Measurements from ENCODE around the gene BHMT.

The BHMT gene

GRCh38 chr5:79111387-79111959, at the start of gene BHMT:
BHMT (plus strand) TSS chr5:79111809; CDS start chr5:79111886, 77 bp downstream.
- in situ Hi-C loops (cut with MboI; ENCODE audit: low sequenced_read_pairs), result no loop called here

GRCh38 chr5:79062436-79062835, 49.2 kb upstream of the BHMT start:
- in situ Hi-C loops (cut with MboI; ENCODE audit: low sequenced_read_pairs), result no loop called here

GRCh38 chr5:79069488-79070349, 41.9 kb upstream of the BHMT start, which contains the start of the genes BHMT2 and DMGDH:
BHMT2 (plus strand) TSS chr5:79069767; CDS start chr5:79069783, 16 bp downstream.
DMGDH (minus strand) TSS chr5:79069674; CDS start chr5:79069620, 54 bp downstream.
- in situ Hi-C loops (cut with MboI; ENCODE audit: low sequenced_read_pairs), result no loop called here

GRCh38 chr5:79070350-79070667, 41.3 kb upstream of the BHMT start:
- in situ Hi-C loops (cut with MboI; ENCODE audit: low sequenced_read_pairs), result no loop called here

DNA sequence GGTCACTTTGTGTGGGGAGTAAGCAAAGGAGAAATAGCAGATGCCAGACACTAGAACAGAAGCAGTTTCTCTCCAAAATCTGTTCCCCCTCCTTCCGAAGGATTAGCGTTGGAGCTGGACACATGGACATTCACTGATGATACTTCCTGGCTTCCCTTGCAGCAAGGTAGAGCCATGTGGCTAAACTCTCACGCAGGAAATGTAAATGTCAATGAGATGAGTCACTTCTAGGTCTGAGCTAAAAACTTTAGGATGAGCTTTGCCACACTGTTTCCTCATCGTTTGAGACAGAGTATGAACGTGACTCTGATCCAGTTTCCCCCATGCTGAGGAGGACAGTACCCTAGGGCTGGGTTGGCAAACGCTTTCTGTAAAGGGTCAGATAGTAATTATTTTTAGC, 37.0 kb upstream of the BHMT start:
- in situ Hi-C loops (cut with MboI; ENCODE audit: low sequenced_read_pairs), result no loop called here

GRCh38 chr5:79075646-79076426, 35.8 kb upstream of the BHMT start:
- in situ Hi-C loops (cut with MboI; ENCODE audit: low sequenced_read_pairs), result no loop called here

DNA sequence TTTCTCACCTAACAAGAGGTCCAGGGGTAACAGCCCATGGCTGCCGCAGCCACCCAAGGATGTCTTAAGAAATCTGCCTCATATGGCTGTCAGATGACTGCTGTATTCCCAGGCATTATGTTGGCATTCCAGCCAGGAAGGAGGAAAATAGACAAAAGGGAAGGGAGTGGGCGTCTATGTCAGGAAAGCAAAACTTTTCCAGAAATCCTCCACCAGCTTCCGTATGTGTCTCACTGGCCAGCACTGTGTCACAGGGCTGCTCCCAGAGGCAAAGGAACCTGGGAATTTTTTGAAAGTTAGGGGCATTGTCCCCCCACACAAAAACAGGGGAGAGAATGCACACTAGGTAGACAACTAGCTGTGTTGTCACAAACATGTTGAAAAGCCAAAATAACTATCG, 34.8 kb upstream of the BHMT start:
- in situ Hi-C loops (cut with MboI; ENCODE audit: low sequenced_read_pairs), result no loop called here

DNA sequence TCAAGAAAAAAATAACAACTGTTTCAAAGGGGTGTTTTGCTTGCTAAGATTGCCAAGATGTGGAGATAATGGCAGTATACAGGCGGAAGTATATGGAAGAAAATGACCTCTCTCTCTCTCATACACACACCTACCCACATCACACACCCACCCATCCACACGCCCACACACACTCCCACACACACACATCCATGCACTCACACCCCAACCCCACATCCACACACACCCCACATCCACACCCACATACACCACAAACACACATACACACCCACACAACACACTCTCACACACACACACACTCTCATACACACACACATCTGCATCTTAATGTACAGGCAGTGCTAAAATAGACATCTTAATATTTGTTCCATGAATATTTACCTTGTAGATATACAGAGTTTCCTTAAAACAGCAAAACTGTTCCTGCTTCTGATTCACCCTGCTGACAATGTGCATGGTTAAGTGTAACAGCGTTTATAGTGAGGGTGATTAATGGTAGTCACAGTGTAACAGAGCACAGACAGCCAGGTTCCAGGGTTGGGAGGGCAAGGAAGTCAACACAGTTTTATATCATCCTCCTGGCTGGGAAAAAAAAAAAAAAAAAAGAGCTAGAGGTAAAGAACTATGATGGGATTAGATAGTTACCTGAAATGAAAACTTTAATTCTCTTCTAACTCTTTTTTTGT, 33.8 kb upstream of the BHMT start:
- in situ Hi-C loops (cut with MboI; ENCODE audit: low sequenced_read_pairs), result no loop called here

DNA sequence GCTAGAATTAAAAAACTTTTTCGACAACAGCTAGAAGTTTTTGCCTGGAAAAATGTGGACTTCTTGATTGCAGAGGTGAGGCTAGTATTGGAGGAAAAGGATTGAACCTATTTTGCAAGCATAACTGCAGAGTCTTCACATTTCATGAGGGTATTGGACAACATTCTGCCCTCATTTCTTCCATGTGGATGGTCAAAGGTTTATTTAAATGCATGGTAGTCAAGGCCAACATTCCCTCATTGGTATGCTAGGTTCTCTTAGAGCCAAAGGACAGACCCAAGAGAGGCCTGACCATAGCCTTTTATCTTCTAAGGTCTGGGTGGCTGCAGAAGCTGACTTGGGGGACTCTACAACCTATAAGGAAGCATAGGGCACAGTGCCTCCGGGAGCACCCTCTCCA, 30.8 kb upstream of the BHMT start:
- in situ Hi-C loops (cut with MboI; ENCODE audit: low sequenced_read_pairs), result no loop called here

DNA sequence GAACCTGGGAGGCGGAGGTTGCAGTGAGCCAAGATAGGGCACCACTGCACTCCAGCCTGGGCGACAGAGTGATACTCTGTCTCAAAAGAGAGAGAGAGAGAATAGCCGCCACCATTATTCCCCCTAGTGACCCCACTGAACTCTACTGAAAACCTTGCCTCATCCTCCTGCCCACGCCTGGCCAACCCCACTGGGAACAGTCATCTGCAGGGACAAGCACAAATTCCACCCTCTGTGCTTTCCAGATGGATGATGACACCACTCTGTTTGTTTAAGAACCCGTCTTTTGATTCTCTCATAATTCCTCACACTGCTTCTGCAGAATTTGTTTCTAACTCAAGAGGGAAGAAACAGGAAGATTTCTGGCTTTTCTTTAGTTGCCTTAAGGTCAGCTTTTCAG, 29.8 kb upstream of the BHMT start:
- in situ Hi-C loops (cut with MboI; ENCODE audit: low sequenced_read_pairs), result no loop called here

- in situ Hi-C loops (cut with MboI; ENCODE audit: low sequenced_read_pairs), result no loop called here
These were observed 25.5 kb upstream of the BHMT start for GRCh38 chr5:79086116-79086515.

DNA sequence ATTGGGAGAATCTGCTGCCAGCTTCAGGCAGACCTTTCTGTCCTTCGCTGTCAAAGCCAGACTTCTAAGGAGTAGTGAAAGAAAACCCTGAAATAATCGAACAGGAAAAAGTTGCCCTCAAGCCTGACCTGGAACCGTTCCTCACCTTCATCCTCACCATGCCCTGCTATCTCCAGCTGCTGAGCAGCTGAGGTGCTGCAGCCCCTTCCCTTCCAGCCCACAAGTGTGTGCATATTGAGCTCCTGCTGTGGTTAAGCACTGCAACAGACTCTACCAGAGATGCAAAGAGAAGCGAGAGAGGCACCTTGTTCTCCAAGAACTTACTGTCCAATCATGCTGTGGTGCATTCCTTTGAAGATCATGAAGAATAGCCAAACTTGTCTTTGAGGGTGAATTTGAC, 23.1 kb upstream of the BHMT start:
- in situ Hi-C loops (cut with MboI; ENCODE audit: low sequenced_read_pairs), result no loop called here

GRCh38 chr5:79091064-79091463, 20.5 kb upstream of the BHMT start:
- in situ Hi-C loops (cut with MboI; ENCODE audit: low sequenced_read_pairs), result no loop called here

- in situ Hi-C loops (cut with MboI; ENCODE audit: low sequenced_read_pairs), result no loop called here
These were observed 17.8 kb upstream of the BHMT start for GRCh38 chr5:79093762-79094161.

DNA sequence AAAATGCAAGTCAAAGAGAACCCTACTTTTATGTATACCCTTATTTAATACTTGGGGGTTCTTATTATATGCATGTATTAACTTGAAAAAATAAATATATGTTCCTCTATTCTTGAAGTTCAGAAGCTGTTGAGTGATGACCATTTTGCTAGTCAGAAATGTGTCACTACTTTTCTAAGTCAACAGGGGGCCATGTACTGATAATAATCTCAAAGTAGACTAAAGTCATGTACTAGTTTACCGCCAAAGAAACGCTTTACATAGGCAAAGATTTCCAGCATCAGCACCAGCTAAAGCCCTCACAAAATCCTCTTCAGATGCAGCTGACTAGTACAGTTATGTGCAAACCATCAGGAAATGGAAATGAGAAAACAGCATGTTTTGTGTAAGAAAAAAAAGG, 5.7 kb upstream of the BHMT start:
- in situ Hi-C loops (cut with MboI; ENCODE audit: low sequenced_read_pairs), result no loop called here

DNA sequence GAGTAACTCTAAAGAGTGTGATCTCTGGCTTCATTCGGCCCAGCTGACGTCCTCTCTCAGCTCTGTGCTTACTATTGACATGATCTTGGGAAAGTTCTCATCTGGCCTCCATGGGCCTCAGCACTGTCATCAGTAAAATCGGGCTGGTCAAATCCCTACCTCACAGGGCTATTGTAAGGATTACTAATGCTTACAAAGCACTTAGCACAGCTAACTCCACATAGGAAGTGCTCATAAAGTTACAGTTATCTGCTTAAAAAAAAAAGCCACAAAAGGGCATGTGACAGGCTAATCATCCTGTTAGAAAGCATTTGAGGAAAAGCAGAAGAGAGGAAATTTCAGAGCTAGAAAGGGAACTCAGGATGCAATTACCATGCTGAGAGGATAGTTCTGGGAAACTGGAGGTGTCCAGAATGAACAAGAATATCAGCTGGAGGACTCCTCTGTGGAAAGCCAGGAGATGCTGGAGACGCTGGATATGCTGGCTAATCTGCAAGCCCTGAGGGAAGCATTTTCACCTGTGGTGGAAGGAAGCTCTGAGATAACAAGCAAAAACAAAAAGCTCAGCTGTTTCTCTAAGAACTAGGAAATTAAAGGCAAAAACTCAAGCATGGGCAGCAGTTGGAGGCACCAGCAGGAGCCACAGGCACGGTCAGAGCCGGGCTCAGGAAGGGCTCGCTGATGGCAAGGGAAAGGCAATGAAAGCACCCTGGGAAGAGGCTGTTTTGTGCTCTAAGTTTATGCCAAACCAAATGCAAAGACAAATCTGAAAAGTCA, 4.4 kb upstream of the BHMT start:
- in situ Hi-C loops (cut with MboI; ENCODE audit: low sequenced_read_pairs), result no loop called here

DNA sequence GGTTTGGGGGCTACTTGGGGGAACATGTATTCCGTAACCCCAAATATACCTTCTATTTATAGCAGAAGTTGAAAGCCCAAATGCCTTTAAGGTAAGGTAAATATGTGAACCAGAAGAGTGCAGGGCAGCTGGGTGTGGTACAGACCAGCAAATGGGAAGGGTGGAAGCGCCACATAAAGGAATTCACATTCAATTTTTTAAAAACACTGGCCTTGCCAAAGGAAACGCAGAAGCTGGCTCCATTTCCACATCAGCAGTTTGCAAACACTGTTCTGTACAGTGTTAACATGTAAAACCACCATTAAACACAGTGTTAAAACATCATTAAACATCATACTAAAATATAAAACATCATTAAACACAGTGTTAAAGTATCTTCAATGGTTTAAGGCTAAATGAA, 3.5 kb upstream of the BHMT start:
- in situ Hi-C loops (cut with MboI; ENCODE audit: low sequenced_read_pairs), result no loop called here

GRCh38 chr5:79108792-79109191, 2.8 kb upstream of the BHMT start:
- in situ Hi-C loops (cut with MboI; ENCODE audit: low sequenced_read_pairs), result no loop called here

DNA sequence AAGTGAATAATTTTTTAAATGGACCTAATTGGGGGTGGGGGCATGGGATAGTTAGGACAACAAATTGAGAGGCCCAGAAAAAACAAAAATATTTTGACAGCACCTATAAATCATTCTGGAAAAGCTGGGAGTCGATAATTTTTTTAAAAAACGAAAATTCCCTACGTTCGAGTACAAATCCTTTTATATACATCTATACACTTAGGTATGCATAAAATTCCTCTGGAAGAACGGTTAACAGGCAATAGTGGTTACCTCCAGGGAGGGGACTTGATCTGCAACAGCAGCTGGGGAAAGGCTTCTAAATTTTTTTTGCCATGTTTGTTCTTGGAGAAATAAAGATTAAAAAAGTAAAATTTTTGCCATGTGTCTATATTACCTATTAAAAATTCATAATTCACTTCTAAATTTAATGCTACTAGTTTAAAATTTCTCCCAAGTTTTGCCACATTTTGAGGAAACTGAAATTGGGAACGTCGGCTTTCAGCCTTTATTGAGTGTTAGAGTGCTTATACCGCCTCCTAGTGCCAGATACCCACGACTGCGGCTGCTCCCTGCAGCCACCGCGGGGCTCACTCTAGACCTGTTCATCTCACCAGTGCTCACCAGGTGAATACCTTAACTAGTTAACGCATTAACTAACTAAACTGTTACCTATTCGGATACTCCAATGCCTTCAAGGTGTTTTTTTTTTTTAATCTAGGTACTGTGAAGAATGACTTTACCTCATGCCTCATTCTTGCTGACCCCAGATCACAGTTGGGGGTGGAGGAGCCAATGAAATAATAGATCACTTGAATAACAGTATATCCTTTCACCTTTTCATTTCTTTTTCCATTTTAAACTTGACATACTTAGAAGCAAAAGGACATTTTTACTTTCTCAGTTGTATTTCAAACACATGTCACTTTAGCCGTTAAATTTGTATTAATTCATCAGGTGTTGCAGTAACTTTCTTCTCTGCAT, 1.8 kb upstream of the BHMT start:
- in situ Hi-C loops (cut with MboI; ENCODE audit: low sequenced_read_pairs), result no loop called here
